NCI-H2171 treated with DMSO at 0.1 percent for 48 hours (cell line): Measurements from ENCODE around the gene SERPINA5.
"Not testable (repeated sequence)": the region's sequence is repeated elsewhere in the genome, so short reads cannot be mapped to it uniquely, and the experiment has no call there.

Experiments
- DNase-seq: peaks from one replicate; lab custom pipeline; 2025; lab: John Stamatoyannopoulos, UW

SERPINA5 gene

GRCh38 chr14:94598816-94599655 is 17.8 kb downstream of the SERPINA5 start:
- peak; percentile 12 for DNase-seq

- DNase-seq: no peak
Measured at GRCh38 chr14:94599656-94600004, 18.4 kb downstream of the SERPINA5 start.

GRCh38 chr14:94600148-94600545 is 18.9 kb downstream of the SERPINA5 start:
- DNase-seq: no peak

- DNase-seq: no peak
Measured at GRCh38 chr14:94601884-94602391, 20.7 kb downstream of the SERPINA5 start.

GRCh38 chr14:94602722-94603121 is 21.5 kb downstream of the SERPINA5 start:
- no peak for DNase-seq

GRCh38 chr14:94605361-94605760 is 24.1 kb downstream of the SERPINA5 start:
- DNase-seq: no peak

- not testable (repeated sequence) for DNase-seq
Measured at GRCh38 chr14:94608966-94609365, 27.7 kb downstream of the SERPINA5 start.

GRCh38 chr14:94611179-94611578 is 30.0 kb downstream of the SERPINA5 start:
- DNase-seq: no peak

GRCh38 chr14:94612174-94612573 is 30.9 kb downstream of the SERPINA5 start, which contains the start of gene SERPINA3:
TSS of gene SERPINA3 (plus strand) at chr14:94612391. CDS start at chr14:94614442, 2,051 bp downstream.
- no peak for DNase-seq

GRCh38 chr14:94612580-94613554 is 31.6 kb downstream of the SERPINA5 start:
- no peak for DNase-seq

- DNase-seq: no peak
Measured at GRCh38 chr14:94613720-94614644, 32.8 kb downstream of the SERPINA5 start.

- no peak for DNase-seq
Measured at GRCh38 chr14:94614802-94615201, 33.6 kb downstream of the SERPINA5 start.

GRCh38 chr14:94615254-94615653 is 34.0 kb downstream of the SERPINA5 start:
- DNase-seq: no peak

GRCh38 chr14:94615823-94616570 is 34.8 kb downstream of the SERPINA5 start:
- no peak for DNase-seq

- no peak for DNase-seq
Measured at GRCh38 chr14:94617366-94617941, 36.2 kb downstream of the SERPINA5 start.

- no peak for DNase-seq
Measured at GRCh38 chr14:94617988-94618822, 37.0 kb downstream of the SERPINA5 start.

- DNase-seq: no peak
Measured at GRCh38 chr14:94619297-94619696, 38.1 kb downstream of the SERPINA5 start.

- DNase-seq: no peak
Measured at GRCh38 chr14:94620597-94620996, 39.4 kb downstream of the SERPINA5 start.
